Smooth muscle cell of trachea (primary cell): ENCODE data around the gene CHAD. TPM values are rescaled to one million over a fixed set of nuclear protein-coding genes. Genes with fewer than 3 reads are reported as not detected.

ENCODE experiments used
- total RNA-seq: library from RNA; depleted of rRNA; stranded (reverse); fragments of >200 nt; gene quantifications from 2 replicates; pipeline ENCODE4 v1.2.1, GENCODE V29; 2014

CHAD gene, protein sequence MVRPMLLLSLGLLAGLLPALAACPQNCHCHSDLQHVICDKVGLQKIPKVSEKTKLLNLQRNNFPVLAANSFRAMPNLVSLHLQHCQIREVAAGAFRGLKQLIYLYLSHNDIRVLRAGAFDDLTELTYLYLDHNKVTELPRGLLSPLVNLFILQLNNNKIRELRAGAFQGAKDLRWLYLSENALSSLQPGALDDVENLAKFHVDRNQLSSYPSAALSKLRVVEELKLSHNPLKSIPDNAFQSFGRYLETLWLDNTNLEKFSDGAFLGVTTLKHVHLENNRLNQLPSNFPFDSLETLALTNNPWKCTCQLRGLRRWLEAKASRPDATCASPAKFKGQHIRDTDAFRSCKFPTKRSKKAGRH
- total RNA-seq = not detected in 2 replicates

DNA sequence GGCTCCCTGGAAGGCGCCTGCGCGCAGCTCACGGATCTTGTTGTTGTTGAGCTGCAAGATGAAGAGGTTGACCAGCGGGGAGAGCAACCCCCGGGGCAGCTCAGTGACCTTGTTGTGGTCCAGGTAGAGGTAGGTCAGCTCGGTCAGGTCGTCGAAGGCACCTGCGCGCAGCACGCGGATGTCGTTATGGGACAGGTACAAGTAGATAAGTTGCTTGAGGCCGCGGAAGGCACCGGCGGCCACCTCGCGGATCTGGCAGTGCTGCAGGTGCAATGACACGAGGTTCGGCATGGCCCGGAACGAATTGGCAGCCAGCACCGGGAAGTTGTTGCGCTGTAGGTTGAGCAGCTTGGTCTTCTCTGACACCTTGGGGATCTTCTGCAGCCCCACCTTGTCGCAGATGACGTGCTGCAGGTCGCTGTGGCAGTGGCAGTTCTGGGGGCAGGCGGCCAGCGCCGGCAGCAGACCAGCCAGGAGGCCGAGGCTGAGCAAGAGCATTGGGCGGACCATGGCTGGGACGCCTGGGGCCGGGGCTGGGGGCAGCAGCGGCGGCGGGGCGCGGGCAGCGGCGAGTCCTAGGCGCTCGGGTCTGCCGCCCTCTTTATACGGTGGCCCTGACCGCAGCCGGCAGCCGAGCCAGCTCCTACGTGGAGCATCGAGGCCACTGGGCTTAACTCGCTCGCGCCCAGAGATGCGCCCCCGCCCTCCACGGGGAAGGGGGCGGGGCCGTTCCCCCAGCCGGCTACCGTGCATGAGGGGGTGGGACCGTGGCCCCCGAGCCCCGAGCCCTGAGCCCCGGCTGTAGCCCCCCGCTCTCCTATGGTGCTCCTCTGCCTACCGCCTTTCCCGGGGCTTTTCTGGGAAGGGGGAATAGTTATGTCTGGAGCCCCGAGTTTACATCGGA, at the start of gene CHAD:
CHAD (minus strand) TSS at position 577 of the 904 bp plus-strand sequence; CDS start at position 510, 67 bp downstream.

DNA sequence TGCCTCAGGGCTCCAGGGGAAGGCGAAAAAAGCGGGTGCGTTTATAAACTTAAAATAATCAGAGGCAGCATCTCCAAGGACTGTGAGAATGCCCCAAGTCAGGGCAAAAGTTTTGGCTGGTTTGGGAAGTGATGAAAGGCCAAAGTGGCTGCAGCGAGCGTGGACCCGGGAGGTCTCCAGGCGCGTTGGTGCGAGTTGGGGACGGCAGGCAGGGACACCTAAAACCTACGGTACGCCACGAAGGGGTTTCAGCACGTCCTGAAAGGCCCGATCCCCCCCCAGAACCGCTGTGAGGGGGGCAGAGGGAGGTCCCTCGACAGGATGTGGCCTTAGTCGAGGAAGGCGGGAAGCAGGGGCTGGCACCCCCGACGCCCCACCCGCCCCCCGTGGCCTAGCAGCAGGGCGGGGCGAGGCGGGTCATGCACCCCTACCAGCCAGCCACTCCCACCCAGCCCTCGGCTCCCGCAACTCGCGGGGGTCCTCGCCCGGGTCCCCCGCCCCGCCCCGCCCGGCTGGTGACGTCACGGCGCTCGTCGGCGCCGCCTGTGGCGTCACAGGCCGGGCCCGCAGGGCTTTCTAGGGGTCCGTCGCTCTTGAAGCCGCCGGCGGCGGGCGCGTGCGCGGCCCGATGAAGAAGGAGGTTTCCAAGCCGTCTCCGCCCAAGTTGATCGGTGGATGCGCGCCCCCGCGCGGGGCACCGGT, 39.3 kb upstream of the CHAD start, which contains the start of gene MYCBPAP:
MYCBPAP (plus strand) TSS at position 569 of the 702 bp plus-strand sequence. CDS start 236 bp downstream, outside the sequence.

DNA sequence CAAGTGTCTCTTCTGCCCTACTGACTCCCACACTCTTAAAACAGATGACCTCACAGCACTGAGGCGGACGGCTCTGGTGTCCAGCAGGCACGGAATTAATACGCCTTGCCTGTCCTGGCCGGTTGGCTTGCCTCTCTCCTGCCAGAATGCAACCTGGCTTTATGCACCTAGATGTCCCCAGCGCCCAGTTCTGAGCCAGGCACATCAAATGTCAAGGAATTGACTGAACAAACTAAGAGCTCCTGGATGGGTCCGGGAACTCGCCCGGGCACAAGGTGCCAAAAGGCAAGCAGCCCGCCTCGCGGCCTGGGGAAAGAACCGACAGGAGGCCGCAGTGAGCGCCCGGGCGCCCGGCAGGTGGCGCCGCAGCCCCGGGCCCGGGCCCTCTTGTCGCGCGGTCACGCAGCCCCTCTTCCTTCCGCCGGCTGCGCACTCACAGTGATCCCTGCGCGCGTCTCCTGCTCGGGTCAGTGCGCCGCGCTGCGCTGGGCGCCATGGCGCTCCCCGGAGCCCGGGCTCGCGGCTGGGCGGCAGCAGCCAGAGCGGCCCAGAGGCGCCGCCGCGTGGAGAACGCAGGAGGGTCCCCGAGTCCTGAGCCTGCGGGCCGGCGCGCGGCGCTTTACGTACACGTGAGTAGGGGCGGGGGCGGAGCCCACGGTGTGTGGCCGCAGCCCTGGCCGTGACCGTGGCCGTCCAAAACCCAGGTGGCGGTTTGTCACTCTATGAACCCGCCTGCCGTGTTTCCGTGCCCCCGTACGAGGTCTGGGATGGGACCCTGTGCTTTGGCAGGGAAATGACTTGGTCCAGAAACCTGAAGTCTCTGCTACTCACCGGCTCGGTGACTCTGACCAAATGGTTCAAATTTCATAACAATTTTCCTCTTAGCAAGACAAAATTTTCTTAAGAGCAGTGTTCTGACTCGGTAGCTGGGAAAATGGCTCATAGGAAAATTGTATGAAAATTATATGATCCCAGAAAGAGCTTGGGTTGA, 10.0 kb upstream of the CHAD start, which contains the start of gene RSAD1:
RSAD1 (plus strand) TSS at position 470 of the 991 bp plus-strand sequence; CDS start at position 495, 25 bp downstream.

DNA sequence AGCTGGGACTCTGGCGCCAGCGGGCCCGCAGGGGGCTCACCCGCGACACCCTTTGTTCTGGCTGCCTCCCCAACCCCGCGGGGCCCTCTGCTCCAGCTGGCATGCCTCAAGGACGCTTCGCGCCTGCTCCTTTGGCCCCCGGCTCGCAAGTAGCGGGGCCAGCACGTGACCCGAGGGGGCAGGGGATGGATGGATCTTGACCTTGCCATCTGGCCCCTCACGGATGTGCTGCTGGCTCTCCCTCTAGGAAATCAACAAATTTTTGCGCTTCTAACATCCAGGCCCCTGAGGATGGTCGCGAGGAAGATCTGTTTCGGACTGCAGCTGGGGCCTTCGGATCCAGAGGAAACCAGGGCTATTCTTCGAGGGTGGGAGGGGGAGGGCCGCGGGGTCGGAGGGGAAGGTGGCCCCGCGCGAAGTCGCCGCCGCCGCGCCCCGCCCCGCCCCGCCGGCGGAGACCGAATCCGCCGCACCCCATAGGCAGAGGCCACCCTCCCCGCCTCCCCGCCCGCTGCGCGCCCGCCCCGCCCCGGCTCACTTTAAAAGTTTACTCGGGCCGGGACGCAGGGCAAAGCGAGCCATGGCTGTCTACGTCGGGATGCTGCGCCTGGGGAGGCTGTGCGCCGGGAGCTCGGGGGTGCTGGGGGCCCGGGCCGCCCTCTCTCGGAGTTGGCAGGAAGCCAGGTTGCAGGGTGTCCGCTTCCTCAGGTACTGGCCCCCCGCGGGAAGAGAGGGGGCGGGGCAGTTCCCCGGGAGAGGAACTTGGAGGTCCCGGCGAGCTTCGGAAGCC, 42.8 kb downstream of the CHAD start, which contains the start of gene ACSF2:
ACSF2 (plus strand) TSS at position 537 of the 790 bp plus-strand sequence; CDS start at position 581, 44 bp downstream.

Other genes with a start within 250 kb of the CHAD start
- under 0.01 TPM in 2 replicates for gene TMEM92, start 194.4 kb downstream of the CHAD start, total RNA-seq
- gene XYLT2, start 122.8 kb downstream of the CHAD start, total RNA-seq = 55.4 and 76.3 TPM in 2 replicates
- gene MRPL27, start 95.7 kb downstream of the CHAD start, total RNA-seq = 28.4 and 76.8 TPM in 2 replicates
- 0.33 and 10.9 TPM in 2 replicates for gene EME1, start 95.7 kb downstream of the CHAD start, total RNA-seq
- 142 and 176 TPM in 2 replicates for gene LRRC59, start 71.4 kb downstream of the CHAD start, total RNA-seq
- gene ACSF2, start 42.7 kb downstream of the CHAD start, total RNA-seq = 27.6 and 62.0 TPM in 2 replicates
- 20.5 and 24.0 TPM in 2 replicates for gene RSAD1, start 10.0 kb upstream of the CHAD start, total RNA-seq
- 1.5 and 2.8 TPM in 2 replicates for gene MYCBPAP, start 39.6 kb upstream of the CHAD start, total RNA-seq
- gene EPN3, start 63.9 kb upstream of the CHAD start, total RNA-seq = under 0.01 TPM in 1 of 2 replicates, not detected in the other
- 90.5 and 141 TPM in 2 replicates for gene SPATA20, start 78.3 kb upstream of the CHAD start, total RNA-seq
- gene CACNA1G, start 91.8 kb upstream of the CHAD start, total RNA-seq = 0.87 and 1.7 TPM in 2 replicates
- 9.7 and 21.2 TPM in 2 replicates for gene ABCC3, start 166.0 kb upstream of the CHAD start, total RNA-seq
- gene ANKRD40, start 239.0 kb upstream of the CHAD start, total RNA-seq = 33.2 and 34.8 TPM in 2 replicates